ENCODE measurements around the gene RFC4. TPM values are rescaled to one million over a fixed set of nuclear protein-coding genes. Genes with fewer than 3 reads are reported as not detected.
A peak's percentile ranks its signal among the peaks of the same experiment; 100 is the strongest.

The RFC4 gene
- total and polyA plus RNA-seq, 9 of the 15 experiments (the other 6 are each of a cell fraction or from before 2014, with no cell fraction given), result 105 to 227 (median 180) TPM

- WGBS (ENCODE audit: insufficient coverage, low coverage, missing lambda C conversion rate), result 31% methylated on average over 3 of the region's 3 CpGs
- intact Hi-C loops (cut with micrococcal nuclease), result loop anchor here (5.0 kb wide), 2 partner anchors 54 to 769 kb away; no protein-coding TSS in a partner anchor
- peak; percentile 32; the same call in 2 of the 3 replicates for ATAC-seq
- Histone ChIP-seq H3K27me3 (ENCODE audit: control insufficient read depth in 2 of 2, insufficient read depth in 2 of 2, low read length in 2 of 2) (no peaks in the 10 kb centered on the region), H4K20me1 (replicated peaks; ENCODE audit: control insufficient read depth, insufficient read depth, low read length) (no peaks in the 10 kb centered on the region), H3K36me3 (ENCODE audit: control insufficient read depth, insufficient read depth, low read length) (no peaks in the 10 kb centered on the region), H3K79me2 (ENCODE audit: control insufficient read depth, insufficient read depth, low read length) (no peaks in the 10 kb centered on the region), H3K9ac (ENCODE audit: insufficient read depth in 1 of 2, low read depth in 2 of 2, low read length in 2 of 2) (no peak overlapping the region), H3K4me2 (ENCODE audit: insufficient read depth, low read length) (no peak overlapping the region), H3K9me1 (ENCODE audit: control insufficient read depth, insufficient read depth, low read length) (no peaks in the 10 kb centered on the region), H3K4me1 (replicated peaks in 1 of 2; ENCODE audit: control insufficient read depth in 2 of 2, insufficient read depth in 2 of 2, low read length in 2 of 2) (peaks cover 0 to 3% of the 10 kb centered on the region in 2 experiments; a peak in 1 of 5 replicates), H3K27ac (ENCODE audit: extremely low read depth, low read depth, low read length) (no peak overlapping the region), H2AFZ (ENCODE audit: low read depth, low read length) (peak overlapping the region; percentile 38), H3K9me3 (replicated peaks; ENCODE audit: control insufficient read depth, insufficient read depth, low read depth, low read length) (no peaks in the 10 kb centered on the region), H3K4me3 (no peak overlapping the region)
- BruUV-seq (replicated peaks), result no TSS peak
- TF ChIP-seq FIP1L1 (IDR thresholded peaks at IDR 0.05; ENCODE audit: low read depth, low read length, poor library complexity, severe bottlenecking) (no peak), ZNF696 (CRISPR knock-in tag; conservative IDR thresholded peaks at IDR 0.05) (no peak), KLF1 (tag; IDR thresholded peaks at IDR 0.05) (no peak), ELK3 (CRISPR knock-in tag; IDR thresholded peaks at IDR 0.05) (no peak)
- ChIA-PET CTCF (ENCODE audit: low intra/inter-chr PET ratio) (no interaction called here), POLR2A (no interaction called here)
- no peak for DNase-seq (ENCODE audit: extremely low read depth in 1 of 4, low spot score in 3 of 4)
- FAIRE-seq, result no peak
- in situ Hi-C loops (cut with MboI), result loop anchor here (10.0 kb wide), 1 partner anchor 137 kb away; the partner anchor contains the start of gene AHSG
Measured at GRCh38 chr3:186751480-186751879, 54.8 kb downstream of the RFC4 start.

GRCh38 chr3:186750316-186750715 lies 56.0 kb downstream of the RFC4 start:
- Histone ChIP-seq H3K27me3 (ENCODE audit: control insufficient read depth in 2 of 2, insufficient read depth in 2 of 2, low read length in 2 of 2) (no peaks in the 10 kb centered on the region), H3K4me3 (no peak overlapping the region), H3K9me1 (ENCODE audit: control insufficient read depth, insufficient read depth, low read length) (no peaks in the 10 kb centered on the region), H3K27ac (ENCODE audit: extremely low read depth, low read depth, low read length) (no peak overlapping the region), H2AFZ (ENCODE audit: low read depth, low read length) (no peak overlapping the region), H3K4me2 (ENCODE audit: insufficient read depth, low read length) (no peak overlapping the region), H3K79me2 (ENCODE audit: control insufficient read depth, insufficient read depth, low read length) (no peaks in the 10 kb centered on the region), H3K4me1 (replicated peaks in 1 of 2; ENCODE audit: control insufficient read depth in 2 of 2, insufficient read depth in 2 of 2, low read length in 2 of 2) (peaks cover 5 to 6% of the 10 kb centered on the region in 2 experiments; a peak in 3 of 5 replicates), H3K9me3 (replicated peaks; ENCODE audit: control insufficient read depth, insufficient read depth, low read depth, low read length) (no peaks in the 10 kb centered on the region), H4K20me1 (replicated peaks; ENCODE audit: control insufficient read depth, insufficient read depth, low read length) (no peaks in the 10 kb centered on the region), H3K9ac (ENCODE audit: insufficient read depth in 1 of 2, low read depth in 2 of 2, low read length in 2 of 2) (no peak overlapping the region), H3K36me3 (ENCODE audit: control insufficient read depth, insufficient read depth, low read length) (no peaks in the 10 kb centered on the region)
- POLR2A ChIA-PET, result interaction anchor here (1.5 kb wide), 1 partner anchor 33 kb away, joined by 7 read pairs; the partner anchor contains the start of gene EIF4A2
- intact Hi-C loops (cut with micrococcal nuclease), result loop anchor here (5.0 kb wide), 2 partner anchors 53 to 768 kb away; no protein-coding TSS in a partner anchor
- BruUV-seq (replicated peaks), result no TSS peak
- DNase-seq (ENCODE audit: extremely low read depth in 1 of 4, low spot score in 3 of 4), result no peak
- 21% methylated on average over 2 of the region's 2 CpGs for WGBS (ENCODE audit: insufficient coverage, low coverage, missing lambda C conversion rate)
- no peak for FAIRE-seq
- in situ Hi-C loops (cut with MboI), result loop anchor here (10.0 kb wide), 1 partner anchor 136 kb away; the partner anchor contains the start of gene AHSG
- ATAC-seq, result no peak
- CTCF ChIA-PET (ENCODE audit: low intra/inter-chr PET ratio), result no interaction called here
- TF ChIP-seq KDM1A (IDR thresholded peaks at IDR 0.05) (peak; percentile 62 to 64), ZNF277 (CRISPR knock-in tag; IDR thresholded peaks at IDR 0.05; ENCODE audit: borderline replicate concordance) (no peak), SMARCA5 (IDR thresholded peaks at IDR 0.05) (peak; percentile 82), RCOR1 (IDR thresholded peaks at IDR 0.05; ENCODE audit: borderline replicate concordance in 1 of 2, low read depth in 2 of 2, low read length in 2 of 2) (peak in 1 of 2 experiments; percentile 63; a peak in 2 of 4 replicates), ADNP (tag; IDR thresholded peaks at IDR 0.05) (peak; percentile 89)

Data from K562 (cell line).